HepG2 (cell line): ENCODE data around the gene WIZ. TPM values are rescaled to one million over a fixed set of nuclear protein-coding genes. Genes with fewer than 3 reads are reported as not detected.

Experiments used
- ATF7 ChIP-seq, 2 experiments: fragments of 450-650 bp in 1 of 2; sonication (generic) in 1 of 2; formaldehyde crosslinking in 1 of 2; IDR thresholded peaks; 2 replicates each; pipeline versions ENCODE4 v1.4.0 to v1.6.1; 2016 to 2020; ENCODE audit warnings: antibody characterized with exemption in 1 of 2, mild to moderate bottlenecking in 1 of 2, missing genetic modification reagents in 1 of 2
- GATAD2A ChIP-seq: IDR thresholded peaks from 2 replicates; pipeline ENCODE4 v1.6.1; 2016
- HMG20A ChIP-seq: IDR thresholded peaks from 2 replicates; pipeline ENCODE4 v1.6.1; 2016; ENCODE audit warnings: borderline replicate concordance
- RORA ChIP-seq: sonication (generic); formaldehyde crosslinking; IDR thresholded peaks from 2 replicates; pipeline ENCODE4 v1.5.0; 2020; ENCODE audit warnings: mild to moderate bottlenecking, missing genetic modification reagents, moderate library complexity
- TAF15 ChIP-seq: fragments of 200-400 bp; formaldehyde crosslinking; IDR thresholded peaks from one replicate; pipeline ENCODE4 v1.6.1; 2018; ENCODE audit warnings: mild to moderate bottlenecking, low read depth, low read length; ENCODE audit not compliant: poor library complexity, severe bottlenecking
- ZHX1 ChIP-seq: sonication (generic); formaldehyde crosslinking; IDR thresholded peaks from 2 replicates; pipeline ENCODE4 v1.8.1; 2022; ENCODE audit warnings: low read depth, mild to moderate bottlenecking, missing genetic modification reagents
- ZNF512B ChIP-seq: sonication (generic); formaldehyde crosslinking; IDR thresholded peaks from 2 replicates; pipeline ENCODE4 v1.5.1; 2020; ENCODE audit warnings: missing genetic modification reagents, mild to moderate bottlenecking, borderline replicate concordance
- ZSCAN9 ChIP-seq: IDR thresholded peaks from 2 replicates; pipeline ENCODE4 v1.6.1; 2016; ENCODE audit warnings: borderline replicate concordance
- polyA plus RNA-seq, 8 experiments: library from polyadenylated mRNA; depleted of rRNA in 3 of 8; stranded (reverse) in 7 of 8; unstranded in 1 of 8; fragments of >200 nt; fragmentation: Illumina TruSeq in 4 of 8; extraction: Trizol in 4 of 8; gene quantifications; 2 replicates each; pipeline versions ENCODE4 v1.2.1 to v1.2.3, GENCODE V29; 2011 to 2016; ENCODE audit warnings: low read depth in 4 of 8, missing spikeins in 1 of 8, mixed read lengths in 1 of 8; ENCODE audit not compliant: insufficient read depth in 1 of 8
- total RNA-seq, 5 experiments: library from RNA; depleted of rRNA; stranded (reverse); fragments of >200 nt; fragmentation: Illumina TruSeq; extraction: Trizol; gene quantifications; 2 replicates each; pipeline ENCODE4 v1.2.3, GENCODE V29; 2016; ENCODE audit warnings: low read depth in 1 of 5
- TF ChIP-seq, protein P1 (sequence below): sonication (generic); formaldehyde crosslinking; IDR thresholded peaks from one replicate; pipeline ENCODE4 v1.5.1; 2020; ENCODE audit warnings: mild to moderate bottlenecking, missing genetic modification reagents; ENCODE audit errors: not compliant biosample characterization
- TF ChIP-seq, protein P2 (sequence below): sonication (generic); formaldehyde crosslinking; IDR thresholded peaks from 2 replicates; pipeline ENCODE4 v1.4.0; 2020; ENCODE audit warnings: mild to moderate bottlenecking, low read depth, missing genetic modification reagents

WIZ gene
- total and polyA plus RNA-seq, 2 of the 13 experiments (the other 11 are each of a cell fraction or from before 2014, with no cell fraction given): 4.7 to 4.8 TPM

DNA sequence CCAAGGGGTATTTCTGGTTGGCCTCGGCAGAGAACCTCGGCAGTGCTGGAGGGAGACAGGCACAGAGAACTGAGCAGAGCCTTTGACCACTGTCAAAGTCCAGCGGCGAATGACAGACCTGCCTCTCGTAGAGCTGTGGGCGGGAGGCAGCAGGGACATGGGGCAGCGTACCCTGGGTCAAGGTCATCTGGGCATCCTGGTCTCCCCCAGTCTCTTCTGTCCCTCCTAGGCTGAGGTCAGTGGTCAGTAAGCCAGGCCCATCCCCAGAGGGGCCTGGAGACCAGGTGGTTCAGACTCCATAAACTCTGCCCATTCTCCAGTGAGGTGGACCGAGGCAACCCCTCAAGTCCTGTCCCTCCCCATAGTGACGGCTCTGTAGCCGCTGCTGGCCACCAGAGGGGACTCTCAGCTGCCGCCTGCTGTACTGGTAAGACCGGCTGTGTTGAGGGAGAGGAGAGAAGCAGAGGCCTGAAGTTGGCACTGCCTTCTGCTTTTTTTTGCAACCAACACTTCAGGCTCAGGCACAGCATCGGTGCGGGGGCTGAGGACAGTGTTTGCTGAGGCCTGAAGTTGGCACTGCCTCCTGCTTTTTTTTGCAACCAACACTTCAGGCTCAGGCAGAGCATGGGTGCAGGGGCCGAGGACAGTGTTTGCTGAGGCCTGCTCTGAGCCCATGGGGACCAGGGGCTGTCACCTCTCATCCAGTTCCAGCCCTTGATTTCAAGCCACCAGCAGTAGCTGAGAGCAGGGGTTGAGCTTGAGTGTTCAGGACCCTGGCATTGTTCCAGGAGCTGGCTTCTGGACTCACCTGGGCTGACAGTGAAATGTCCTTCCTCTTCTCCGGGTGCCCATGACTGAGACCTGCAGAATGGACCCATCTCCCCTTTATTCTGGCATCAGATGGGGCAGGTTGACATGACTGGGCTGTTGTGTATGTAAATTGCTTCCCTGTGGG lies 29.9 kb upstream of the WIZ start, which contains the start of gene PGLYRP2 (continued):
- TF ChIP-seq GATAD2A (CRISPR knock-in tag) (no peak), ZSCAN9 (CRISPR knock-in tag) (no peak), TAF15 (no peak), ZHX1 (CRISPR knock-in tag) (no peak), ATF7 (IDR thresholded peaks at IDR 0.05) (no peak), ATF7 (CRISPR knock-in tag; IDR thresholded peaks at IDR 0.05) (no peak), HMG20A (CRISPR knock-in tag) (no peak), RORA (CRISPR knock-in tag) (no peak), ZNF512B (CRISPR knock-in tag) (no peak)
- TF ChIP-seq, protein P1, sequence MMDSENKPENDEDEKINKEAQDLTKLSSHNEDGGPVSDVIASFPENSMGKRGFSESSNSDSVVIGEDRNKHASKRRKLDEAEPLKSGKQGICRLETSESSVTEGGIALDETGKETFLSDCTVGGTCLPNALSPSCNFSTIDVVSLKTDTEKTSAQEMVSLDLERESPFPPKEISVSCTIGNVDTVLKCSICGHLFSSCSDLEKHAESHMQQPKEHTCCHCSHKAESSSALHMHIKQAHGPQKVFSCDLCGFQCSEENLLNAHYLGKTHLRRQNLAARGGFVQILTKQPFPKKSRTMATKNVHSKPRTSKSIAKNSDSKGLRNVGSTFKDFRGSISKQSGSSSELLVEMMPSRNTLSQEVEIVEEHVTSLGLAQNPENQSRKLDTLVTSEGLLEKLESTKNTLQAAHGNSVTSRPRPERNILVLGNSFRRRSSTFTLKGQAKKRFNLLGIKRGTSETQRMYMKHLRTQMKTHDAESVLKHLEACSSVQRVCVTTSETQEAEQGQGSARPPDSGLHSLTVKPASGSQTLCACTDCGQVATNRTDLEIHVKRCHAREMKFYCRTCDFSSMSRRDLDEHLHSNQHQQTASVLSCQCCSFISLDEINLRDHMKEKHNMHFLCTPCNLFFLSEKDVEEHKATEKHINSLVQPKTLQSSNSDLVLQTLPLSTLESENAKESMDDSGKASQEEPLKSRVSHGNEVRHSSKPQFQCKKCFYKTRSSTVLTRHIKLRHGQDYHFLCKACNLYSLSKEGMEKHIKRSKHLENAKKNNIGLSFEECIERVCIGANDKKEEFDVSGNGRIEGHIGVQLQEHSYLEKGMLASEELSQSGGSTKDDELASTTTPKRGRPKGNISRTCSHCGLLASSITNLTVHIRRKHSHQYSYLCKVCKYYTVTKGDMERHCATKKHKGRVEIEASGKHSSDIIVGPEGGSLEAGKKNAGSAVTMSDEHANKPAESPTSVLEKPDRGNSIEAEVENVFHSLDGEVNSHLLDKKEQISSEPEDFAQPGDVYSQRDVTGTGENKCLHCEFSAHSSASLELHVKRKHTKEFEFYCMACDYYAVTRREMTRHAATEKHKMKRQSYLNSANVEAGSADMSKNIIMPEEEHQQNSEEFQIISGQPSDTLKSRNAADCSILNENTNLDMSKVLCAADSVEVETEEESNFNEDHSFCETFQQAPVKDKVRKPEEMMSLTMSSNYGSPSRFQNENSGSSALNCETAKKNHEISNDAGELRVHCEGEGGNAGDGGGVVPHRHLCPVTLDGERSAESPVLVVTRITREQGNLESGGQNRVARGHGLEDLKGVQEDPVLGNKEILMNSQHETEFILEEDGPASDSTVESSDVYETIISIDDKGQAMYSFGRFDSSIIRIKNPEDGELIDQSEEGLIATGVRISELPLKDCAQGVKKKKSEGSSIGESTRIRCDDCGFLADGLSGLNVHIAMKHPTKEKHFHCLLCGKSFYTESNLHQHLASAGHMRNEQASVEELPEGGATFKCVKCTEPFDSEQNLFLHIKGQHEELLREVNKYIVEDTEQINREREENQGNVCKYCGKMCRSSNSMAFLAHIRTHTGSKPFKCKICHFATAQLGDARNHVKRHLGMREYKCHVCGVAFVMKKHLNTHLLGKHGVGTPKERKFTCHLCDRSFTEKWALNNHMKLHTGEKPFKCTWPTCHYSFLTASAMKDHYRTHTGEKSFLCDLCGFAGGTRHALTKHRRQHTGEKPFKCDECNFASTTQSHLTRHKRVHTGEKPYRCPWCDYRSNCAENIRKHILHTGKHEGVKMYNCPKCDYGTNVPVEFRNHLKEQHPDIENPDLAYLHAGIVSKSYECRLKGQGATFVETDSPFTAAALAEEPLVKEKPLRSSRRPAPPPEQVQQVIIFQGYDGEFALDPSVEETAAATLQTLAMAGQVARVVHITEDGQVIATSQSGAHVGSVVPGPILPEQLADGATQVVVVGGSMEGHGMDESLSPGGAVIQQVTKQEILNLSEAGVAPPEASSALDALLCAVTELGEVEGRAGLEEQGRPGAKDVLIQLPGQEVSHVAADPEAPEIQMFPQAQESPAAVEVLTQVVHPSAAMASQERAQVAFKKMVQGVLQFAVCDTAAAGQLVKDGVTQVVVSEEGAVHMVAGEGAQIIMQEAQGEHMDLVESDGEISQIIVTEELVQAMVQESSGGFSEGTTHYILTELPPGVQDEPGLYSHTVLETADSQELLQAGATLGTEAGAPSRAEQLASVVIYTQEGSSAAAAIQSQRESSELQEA: peak; percentile 55
- TF ChIP-seq, protein P2, sequence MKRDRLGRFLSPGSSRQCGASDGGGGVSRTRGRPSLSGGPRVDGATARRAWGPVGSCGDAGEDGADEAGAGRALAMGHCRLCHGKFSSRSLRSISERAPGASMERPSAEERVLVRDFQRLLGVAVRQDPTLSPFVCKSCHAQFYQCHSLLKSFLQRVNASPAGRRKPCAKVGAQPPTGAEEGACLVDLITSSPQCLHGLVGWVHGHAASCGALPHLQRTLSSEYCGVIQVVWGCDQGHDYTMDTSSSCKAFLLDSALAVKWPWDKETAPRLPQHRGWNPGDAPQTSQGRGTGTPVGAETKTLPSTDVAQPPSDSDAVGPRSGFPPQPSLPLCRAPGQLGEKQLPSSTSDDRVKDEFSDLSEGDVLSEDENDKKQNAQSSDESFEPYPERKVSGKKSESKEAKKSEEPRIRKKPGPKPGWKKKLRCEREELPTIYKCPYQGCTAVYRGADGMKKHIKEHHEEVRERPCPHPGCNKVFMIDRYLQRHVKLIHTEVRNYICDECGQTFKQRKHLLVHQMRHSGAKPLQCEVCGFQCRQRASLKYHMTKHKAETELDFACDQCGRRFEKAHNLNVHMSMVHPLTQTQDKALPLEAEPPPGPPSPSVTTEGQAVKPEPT (CRISPR knock-in tag): no peak
